ENCODE data around the gene DRC7.

DNA sequence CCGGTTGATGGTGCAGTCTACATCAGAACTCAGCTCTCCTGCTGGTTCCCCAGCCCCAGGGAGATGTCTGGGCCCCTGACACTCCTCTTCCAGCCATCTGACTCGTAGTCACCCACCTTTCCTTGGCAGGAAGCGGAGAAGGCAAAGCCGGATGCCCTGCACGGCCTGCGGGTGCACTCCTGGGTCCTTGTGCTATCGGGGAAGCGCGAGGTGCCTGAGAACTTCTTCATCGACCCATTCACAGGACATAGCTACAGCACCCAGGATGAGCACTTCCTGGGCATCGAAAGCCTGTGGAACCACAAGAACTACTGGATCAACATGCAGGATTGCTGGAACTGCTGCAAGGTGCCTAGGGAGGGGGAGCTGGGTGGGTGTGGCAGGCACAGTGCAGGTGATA, 12.7 kb downstream of the DRC7 start:
- TF ChIP-seq, protein P1, sequence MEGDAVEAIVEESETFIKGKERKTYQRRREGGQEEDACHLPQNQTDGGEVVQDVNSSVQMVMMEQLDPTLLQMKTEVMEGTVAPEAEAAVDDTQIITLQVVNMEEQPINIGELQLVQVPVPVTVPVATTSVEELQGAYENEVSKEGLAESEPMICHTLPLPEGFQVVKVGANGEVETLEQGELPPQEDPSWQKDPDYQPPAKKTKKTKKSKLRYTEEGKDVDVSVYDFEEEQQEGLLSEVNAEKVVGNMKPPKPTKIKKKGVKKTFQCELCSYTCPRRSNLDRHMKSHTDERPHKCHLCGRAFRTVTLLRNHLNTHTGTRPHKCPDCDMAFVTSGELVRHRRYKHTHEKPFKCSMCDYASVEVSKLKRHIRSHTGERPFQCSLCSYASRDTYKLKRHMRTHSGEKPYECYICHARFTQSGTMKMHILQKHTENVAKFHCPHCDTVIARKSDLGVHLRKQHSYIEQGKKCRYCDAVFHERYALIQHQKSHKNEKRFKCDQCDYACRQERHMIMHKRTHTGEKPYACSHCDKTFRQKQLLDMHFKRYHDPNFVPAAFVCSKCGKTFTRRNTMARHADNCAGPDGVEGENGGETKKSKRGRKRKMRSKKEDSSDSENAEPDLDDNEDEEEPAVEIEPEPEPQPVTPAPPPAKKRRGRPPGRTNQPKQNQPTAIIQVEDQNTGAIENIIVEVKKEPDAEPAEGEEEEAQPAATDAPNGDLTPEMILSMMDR (IDR thresholded peaks at IDR 0.05; ENCODE audit: poor library complexity, severe bottlenecking): no peak
- TF ChIP-seq EZH2 (IDR thresholded peaks at IDR 0.05; ENCODE audit: borderline replicate concordance, insufficient read depth, low read length, poor library complexity, severe bottlenecking) (no peak), TAF1 (IDR thresholded peaks at IDR 0.05; ENCODE audit: low read depth) (no peak), MXI1 (conservative IDR thresholded peaks at IDR 0.05; ENCODE audit: poor library complexity, severe bottlenecking) (no peak), RAD21 (conservative IDR thresholded peaks at IDR 0.05) (no peak), EP300 (conservative IDR thresholded peaks at IDR 0.05; ENCODE audit: poor library complexity, severe bottlenecking) (no peak)

All from neural cell (in vitro differentiated cells).